GM12801 (cell line): Measurements from ENCODE around the gene ADH7.

ENCODE experiments used
- CTCF ChIP-seq: IDR thresholded peaks from one replicate; pipeline ENCODE4 v1.5.1; 2011; ENCODE audit warnings: control low read depth; ENCODE audit not compliant: insufficient read length; ENCODE audit errors: extremely low read depth

ADH7 gene

GRCh38 chr4:99435154-99435553 is at the start of gene ADH7:
ADH7 (minus strand) TSS chr4:99435342; CDS start chr4:99435233, 109 bp downstream.
- TF ChIP-seq CTCF = no peak

GRCh38 chr4:99483636-99484035 is 48.5 kb upstream of the ADH7 start:
- TF ChIP-seq CTCF = no peak

GRCh38 chr4:99473131-99473530 is 38.0 kb upstream of the ADH7 start:
- no peak for TF ChIP-seq CTCF

GRCh38 chr4:99471896-99472295 is 36.8 kb upstream of the ADH7 start:
- TF ChIP-seq CTCF = no peak

- TF ChIP-seq CTCF = no peak
Measured at GRCh38 chr4:99471349-99471748, 36.2 kb upstream of the ADH7 start.

- TF ChIP-seq CTCF = no peak
Measured at GRCh38 chr4:99468889-99469288, 33.7 kb upstream of the ADH7 start.

- TF ChIP-seq CTCF = no peak
Measured at GRCh38 chr4:99467887-99468286, 32.7 kb upstream of the ADH7 start.

GRCh38 chr4:99463566-99463965 is 28.4 kb upstream of the ADH7 start:
- TF ChIP-seq CTCF = no peak
